ENCODE results near the gene NTN5.
"Not testable (repeated sequence)": the region's sequence is repeated elsewhere in the genome, so short reads cannot be mapped to it uniquely, and the experiment has no call there.

Gene NTN5

GRCh38 chr19:48681127-48681470, 8.3 kb upstream of the NTN5 start:
- H3K36me3 ChIP-seq (ENCODE audit: control insufficient read depth, insufficient read depth, low read length): no peaks in the 10 kb centered on the region
- H3K4me3 ChIP-seq (replicated peaks; ENCODE audit: low read depth, low read length): no peak overlapping the region
- DNase-seq (ENCODE audit: extremely low read depth, insufficient read length): no peak
- no peaks in the 10 kb centered on the region for H3K27me3 ChIP-seq (replicated peaks; ENCODE audit: control insufficient read depth, insufficient read depth, low read length)
- no peak for TF ChIP-seq CTCF (IDR thresholded peaks at IDR 0.05; ENCODE audit: insufficient read depth, low read length, poor library complexity, severe bottlenecking)

- Histone ChIP-seq H3K4me3 (replicated peaks; ENCODE audit: low read depth, low read length) (no peak overlapping the region), H3K36me3 (ENCODE audit: control insufficient read depth, insufficient read depth, low read length) (no peaks in the 10 kb centered on the region), H3K27me3 (replicated peaks; ENCODE audit: control insufficient read depth, insufficient read depth, low read length) (no peaks in the 10 kb centered on the region)
- TF ChIP-seq CTCF (IDR thresholded peaks at IDR 0.05; ENCODE audit: insufficient read depth, low read length, poor library complexity, severe bottlenecking): no peak
- DNase-seq (ENCODE audit: extremely low read depth, insufficient read length): no peak
Observed at GRCh38 chr19:48680436-48681126, 7.8 kb upstream of the NTN5 start.

DNA sequence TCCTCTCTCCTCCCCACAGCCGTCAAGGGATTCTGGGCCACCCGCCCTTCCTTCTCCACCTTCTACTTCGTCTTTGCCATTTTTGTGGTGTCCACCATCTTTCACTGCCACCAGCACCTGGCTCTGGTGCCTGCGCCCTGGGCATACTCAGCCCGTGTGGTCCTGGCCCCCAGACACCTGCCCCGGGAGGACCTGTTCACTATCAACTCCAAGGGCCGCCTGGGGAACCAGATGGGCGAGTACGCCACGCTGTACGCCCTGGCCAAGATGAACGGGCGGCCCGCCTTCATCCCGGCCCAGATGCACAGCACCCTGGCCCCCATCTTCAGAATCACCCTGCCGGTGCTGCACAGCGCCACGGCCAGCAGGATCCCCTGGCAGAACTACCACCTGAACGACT, 7.2 kb upstream of the NTN5 start:
- not testable (repeated sequence) for H3K27me3 ChIP-seq (replicated peaks; ENCODE audit: control insufficient read depth, insufficient read depth, low read length); DNase-seq (ENCODE audit: extremely low read depth, insufficient read length); H3K4me3 ChIP-seq (replicated peaks; ENCODE audit: low read depth, low read length); H3K36me3 ChIP-seq (ENCODE audit: control insufficient read depth, insufficient read depth, low read length)

DNA sequence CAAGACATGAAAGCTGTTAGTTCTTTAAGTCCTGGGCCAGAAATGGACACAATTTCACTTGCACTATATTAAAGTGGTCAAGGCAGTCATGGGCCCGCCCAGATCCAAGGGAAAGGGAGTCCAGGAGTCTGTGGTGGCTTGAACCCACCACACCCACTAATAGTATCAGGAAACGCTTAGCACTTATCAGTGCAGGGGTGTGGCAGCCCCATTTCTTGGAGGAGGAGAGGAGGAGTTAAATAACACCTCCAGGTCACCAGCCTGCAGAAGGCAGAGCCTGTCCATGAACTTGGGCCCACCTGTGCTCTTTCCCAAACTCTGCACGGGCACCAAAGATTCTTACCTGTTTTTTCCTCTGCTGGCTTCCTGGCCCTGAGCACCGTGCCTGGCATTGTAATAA, 5.4 kb upstream of the NTN5 start:
- TF ChIP-seq CTCF (IDR thresholded peaks at IDR 0.05; ENCODE audit: insufficient read depth, low read length, poor library complexity, severe bottlenecking): no peak
- no peak for DNase-seq (ENCODE audit: extremely low read depth, insufficient read length)
- no peaks in the 10 kb centered on the region for H3K36me3 ChIP-seq (ENCODE audit: control insufficient read depth, insufficient read depth, low read length)
- H3K4me3 ChIP-seq (replicated peaks; ENCODE audit: low read depth, low read length): no peak overlapping the region
- no peaks in the 10 kb centered on the region for H3K27me3 ChIP-seq (replicated peaks; ENCODE audit: control insufficient read depth, insufficient read depth, low read length)

- Histone ChIP-seq H3K27me3 (replicated peaks; ENCODE audit: control insufficient read depth, insufficient read depth, low read length) (no peaks in the 10 kb centered on the region), H3K4me3 (replicated peaks; ENCODE audit: low read depth, low read length) (no peak overlapping the region), H3K36me3 (ENCODE audit: control insufficient read depth, insufficient read depth, low read length) (no peaks in the 10 kb centered on the region)
- no peak for DNase-seq (ENCODE audit: extremely low read depth, insufficient read length)
- no peak for TF ChIP-seq CTCF (IDR thresholded peaks at IDR 0.05; ENCODE audit: insufficient read depth, low read length, poor library complexity, severe bottlenecking)
Observed at GRCh38 chr19:48676887-48677286, 4.1 kb upstream of the NTN5 start.

DNA sequence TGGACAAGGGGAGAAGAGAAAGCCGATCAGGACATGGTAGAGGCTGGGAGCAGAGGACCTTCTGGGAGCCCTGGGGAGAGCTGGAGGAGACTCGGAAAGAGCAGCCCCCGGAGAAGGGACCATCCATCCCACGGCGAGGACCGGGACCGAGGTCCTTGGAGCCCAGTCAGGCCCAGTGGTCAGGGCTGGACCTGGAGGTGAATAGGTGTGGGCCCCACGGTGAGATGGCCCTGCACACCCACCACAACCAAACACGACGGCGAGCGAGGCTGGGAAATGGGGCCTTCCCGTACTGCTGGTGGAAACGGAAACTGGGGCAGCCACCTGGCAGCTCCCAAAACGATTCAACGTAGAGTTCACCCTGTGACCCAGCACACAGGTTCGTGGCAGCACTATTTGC, 3.7 kb upstream of the NTN5 start:
- H3K36me3 ChIP-seq (ENCODE audit: control insufficient read depth, insufficient read depth, low read length): no peaks in the 10 kb centered on the region
- DNase-seq (ENCODE audit: extremely low read depth, insufficient read length): no peak
- H3K27me3 ChIP-seq (replicated peaks; ENCODE audit: control insufficient read depth, insufficient read depth, low read length): no peaks in the 10 kb centered on the region
- TF ChIP-seq CTCF (IDR thresholded peaks at IDR 0.05; ENCODE audit: insufficient read depth, low read length, poor library complexity, severe bottlenecking): no peak
- no peak overlapping the region for H3K4me3 ChIP-seq (replicated peaks; ENCODE audit: low read depth, low read length)

Data from GM06990 (cell line).